GM19438 (cell line): Measurements from ENCODE around the gene DGKG.

Experiments used
- ATAC-seq: cut with Tn5 transposase; IDR thresholded peaks from one replicate; pipeline ENCODE4 v1.9.1; 2021; ENCODE audit warnings: low read depth; ENCODE audit not compliant: unreplicated experiment

DGKG gene

GRCh38 chr3:186118692-186119091 lies 243.3 kb downstream of the DGKG start:
- ATAC-seq = no peak

- ATAC-seq = no peak
These were observed 244.4 kb downstream of the DGKG start for GRCh38 chr3:186117521-186118134.

GRCh38 chr3:186115239-186115996 lies 246.6 kb downstream of the DGKG start:
- no peak for ATAC-seq

GRCh38 chr3:186110975-186111974 lies 250.8 kb downstream of the DGKG start:
- ATAC-seq = no peak

- no peak for ATAC-seq
These were observed 251.9 kb downstream of the DGKG start for GRCh38 chr3:186109897-186110803.

GRCh38 chr3:186108941-186109865 lies 252.8 kb downstream of the DGKG start, which contains the start of gene ETV5:
TSS of gene ETV5 (minus strand) at chr3:186109089. CDS start at chr3:186105868, 3,221 bp downstream.
- peak; percentile 91 for ATAC-seq

GRCh38 chr3:186108106-186108940 lies 253.7 kb downstream of the DGKG start:
- no peak for ATAC-seq

- ATAC-seq = no peak
These were observed 254.6 kb downstream of the DGKG start for GRCh38 chr3:186107215-186108105.

- no peak for ATAC-seq
These were observed 256.5 kb downstream of the DGKG start for GRCh38 chr3:186105543-186105942.

GRCh38 chr3:186102687-186103086 lies 259.3 kb downstream of the DGKG start:
- ATAC-seq = no peak

GRCh38 chr3:186100398-186100797 lies 261.6 kb downstream of the DGKG start:
- no peak for ATAC-seq

- ATAC-seq = no peak
These were observed 262.9 kb downstream of the DGKG start for GRCh38 chr3:186099178-186099577.

- ATAC-seq = no peak
These were observed 263.3 kb downstream of the DGKG start for GRCh38 chr3:186098740-186099139.

GRCh38 chr3:186097663-186098451 lies 264.2 kb downstream of the DGKG start:
- ATAC-seq = peak; percentile 68

GRCh38 chr3:186097317-186097662 lies 264.7 kb downstream of the DGKG start:
- ATAC-seq = no peak
